Omental fat pad (tissue), 4 donors: ENCODE data around the gene GSC. TPM values are rescaled to one million over a fixed set of nuclear protein-coding genes. Genes with fewer than 3 reads are reported as not detected.
"Not testable (repeated sequence)": the region's sequence is repeated elsewhere in the genome, so short reads cannot be mapped to it uniquely, and the experiment has no call there.

Experiments used
- ATAC-seq: fragments of 150-250 bp; one replicate; pipeline ENCODE4 v1.9.1; 2016; ENCODE audit warnings: mild to moderate bottlenecking, moderate library complexity; ENCODE audit not compliant: low FRiP score
- DNase-seq: peaks from one replicate; pipeline ENCODE4 v3.0.0-alpha.2; 2019; ENCODE audit warnings: low spot score
- CTCF ChIP-seq, 3 donors: fragments of 450-650 bp; IDR thresholded peaks; one replicate each; pipeline ENCODE4 v1.5.1; 2016 to 2017; ENCODE audit warnings: antibody characterized with exemption in 3 of 3, mild to moderate bottlenecking in 3 of 3, moderate library complexity in 2 of 3
- total RNA-seq, 4 donors: library from RNA; depleted of rRNA; stranded (reverse); fragments of >200 nt; gene quantifications; one replicate each; pipeline ENCODE4 v1.1.0, GENCODE V29; 2016

Gene GSC
- total RNA-seq, result 1 to 10 TPM in 3 of 4 donors, under 1 TPM in 1; 0.72 to 7.1 (median 3.1) TPM

GRCh38 chr14:94769391-94770250, at the start of gene GSC:
Gene GSC (minus strand): TSS chr14:94770113. CDS start chr14:94770015, 98 bp downstream.
- TF ChIP-seq CTCF (IDR thresholded peaks at IDR 0.05), result no peak
- ATAC-seq (peak; percentile 69), DNase-seq (no peak)

GRCh38 chr14:94819531-94819930, 49.6 kb upstream of the GSC start:
- no peak for TF ChIP-seq CTCF (IDR thresholded peaks at IDR 0.05)
- ATAC-seq, result no peak
- no peak for DNase-seq

GRCh38 chr14:94816113-94816512, 46.2 kb upstream of the GSC start:
- ATAC-seq (no peak), DNase-seq (no peak)
- no peak for TF ChIP-seq CTCF (IDR thresholded peaks at IDR 0.05)

GRCh38 chr14:94805680-94806288, 35.9 kb upstream of the GSC start:
- ATAC-seq (no peak), DNase-seq (no peak)
- TF ChIP-seq CTCF (IDR thresholded peaks at IDR 0.05), result no peak

GRCh38 chr14:94801225-94801624, 31.3 kb upstream of the GSC start:
- no peak for DNase-seq
- no peak for ATAC-seq
- TF ChIP-seq CTCF (IDR thresholded peaks at IDR 0.05), result no peak

GRCh38 chr14:94800764-94801163, 30.9 kb upstream of the GSC start:
- DNase-seq, result not testable (repeated sequence)

GRCh38 chr14:94797887-94798286, 28.0 kb upstream of the GSC start:
- DNase-seq (no peak), ATAC-seq (no peak)

More at GRCh38 chr14:94800764-94801163, 30.9 kb upstream of the GSC start:
- not testable (repeated sequence) for ATAC-seq

More at GRCh38 chr14:94797887-94798286, 28.0 kb upstream of the GSC start:
- TF ChIP-seq CTCF (IDR thresholded peaks at IDR 0.05), result no peak
